Osteocyte (in vitro differentiated cells): ENCODE data around the gene SNX25. TPM values are rescaled to one million over a fixed set of nuclear protein-coding genes. Genes with fewer than 3 reads are reported as not detected.
"Not testable (repeated sequence)": the region's sequence is repeated elsewhere in the genome, so short reads cannot be mapped to it uniquely, and the experiment has no call there.

Source experiments
- DNase-seq: peaks from one replicate; pipeline ENCODE4 v3.0.0; 2021; ENCODE audit warnings: mixed read lengths; ENCODE audit not compliant: unreplicated experiment; ENCODE audit errors: extremely low spot score
- H3K27ac Mint-ChIP-seq: one replicate; pipeline ENCODE4 v1.8.0; 2021; ENCODE audit warnings: mild to moderate bottlenecking, mixed read lengths; ENCODE audit not compliant: unreplicated experiment
- H3K27me3 Mint-ChIP-seq: one replicate; pipeline ENCODE4 v1.8.0; 2021; ENCODE audit warnings: mixed read lengths; ENCODE audit not compliant: unreplicated experiment
- H3K36me3 Mint-ChIP-seq: one replicate; pipeline ENCODE4 v1.8.0; 2021; ENCODE audit warnings: mixed read lengths; ENCODE audit not compliant: unreplicated experiment
- H3K4me1 Mint-ChIP-seq: one replicate; pipeline ENCODE4 v1.8.0; 2021; ENCODE audit warnings: mixed read lengths; ENCODE audit not compliant: unreplicated experiment
- H3K4me3 Mint-ChIP-seq: one replicate; pipeline ENCODE4 v1.8.0; 2021; ENCODE audit warnings: mild to moderate bottlenecking, moderate library complexity, mixed read lengths; ENCODE audit not compliant: unreplicated experiment
- H3K9me3 Mint-ChIP-seq: one replicate; pipeline ENCODE4 v1.8.0; 2021; ENCODE audit warnings: mixed read lengths; ENCODE audit not compliant: unreplicated experiment
- total RNA-seq: library from RNA; stranded (reverse); gene quantifications from 2 replicates; pipeline ENCODE4 v1.2.1, GENCODE V29; 2021
- TF ChIP-seq, protein P1 (sequence below): fragments of 200-600 bp; sonication (generic); IDR thresholded peaks from 2 replicates; pipeline ENCODE4 v1.5.0; 2021; ENCODE audit warnings: antibody characterized with exemption, mild to moderate bottlenecking, moderate library complexity

Gene SNX25
- total RNA-seq, 1 donor from 2014 or later = 44.4 TPM

DNA sequence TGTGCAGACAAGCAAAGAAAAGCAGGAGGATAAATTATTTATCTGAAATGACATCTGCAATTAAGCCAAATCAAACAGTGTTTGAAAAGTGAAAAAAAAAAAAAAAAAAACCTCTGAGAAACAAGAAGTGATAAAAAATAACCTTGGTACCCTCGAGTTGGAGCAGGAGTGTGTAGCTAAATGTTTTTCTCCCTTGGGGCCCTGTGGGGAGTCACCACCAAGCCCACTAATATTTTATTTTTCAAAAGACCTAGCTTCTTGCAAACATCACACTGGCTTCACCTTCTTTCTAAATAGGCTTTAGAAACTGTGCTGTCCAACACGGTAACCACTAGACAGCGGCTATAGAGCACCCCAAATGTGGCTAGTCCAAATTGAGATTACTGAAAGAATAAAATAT, 47.7 kb downstream of the SNX25 start:
- peak overlapping the region; percentile 38 for H3K27ac Mint-ChIP-seq

DNA sequence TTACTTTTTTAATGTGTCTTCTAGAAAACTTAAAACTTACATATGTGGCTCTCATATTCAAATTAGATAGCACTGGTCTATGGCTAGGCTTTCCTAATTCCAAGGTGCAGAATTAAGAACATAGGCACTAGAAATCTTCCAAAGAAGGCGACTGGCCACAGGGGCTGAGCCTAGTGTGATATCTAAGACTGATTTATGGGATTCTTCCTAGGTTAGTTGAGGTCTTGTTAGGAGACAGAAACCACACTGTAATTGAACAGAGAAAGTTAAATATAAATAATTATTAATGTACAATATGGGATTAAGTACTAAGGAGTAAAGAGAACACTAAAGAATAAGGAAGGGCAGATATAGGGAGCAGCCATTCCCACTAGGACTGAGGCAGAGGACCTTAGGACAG, 48.3 kb downstream of the SNX25 start:
- H3K36me3 Mint-ChIP-seq = peaks cover 19% of the 10 kb centered on the region
- TF ChIP-seq, protein P1, sequence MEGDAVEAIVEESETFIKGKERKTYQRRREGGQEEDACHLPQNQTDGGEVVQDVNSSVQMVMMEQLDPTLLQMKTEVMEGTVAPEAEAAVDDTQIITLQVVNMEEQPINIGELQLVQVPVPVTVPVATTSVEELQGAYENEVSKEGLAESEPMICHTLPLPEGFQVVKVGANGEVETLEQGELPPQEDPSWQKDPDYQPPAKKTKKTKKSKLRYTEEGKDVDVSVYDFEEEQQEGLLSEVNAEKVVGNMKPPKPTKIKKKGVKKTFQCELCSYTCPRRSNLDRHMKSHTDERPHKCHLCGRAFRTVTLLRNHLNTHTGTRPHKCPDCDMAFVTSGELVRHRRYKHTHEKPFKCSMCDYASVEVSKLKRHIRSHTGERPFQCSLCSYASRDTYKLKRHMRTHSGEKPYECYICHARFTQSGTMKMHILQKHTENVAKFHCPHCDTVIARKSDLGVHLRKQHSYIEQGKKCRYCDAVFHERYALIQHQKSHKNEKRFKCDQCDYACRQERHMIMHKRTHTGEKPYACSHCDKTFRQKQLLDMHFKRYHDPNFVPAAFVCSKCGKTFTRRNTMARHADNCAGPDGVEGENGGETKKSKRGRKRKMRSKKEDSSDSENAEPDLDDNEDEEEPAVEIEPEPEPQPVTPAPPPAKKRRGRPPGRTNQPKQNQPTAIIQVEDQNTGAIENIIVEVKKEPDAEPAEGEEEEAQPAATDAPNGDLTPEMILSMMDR = no peak
- DNase-seq = no peak
- no peaks in the 10 kb centered on the region for H3K9me3 Mint-ChIP-seq
- peak overlapping the region; percentile 81 for H3K27ac Mint-ChIP-seq
- H3K4me1 Mint-ChIP-seq = peaks cover 46% of the 10 kb centered on the region
- no peaks in the 10 kb centered on the region for H3K27me3 Mint-ChIP-seq
- no peak overlapping the region for H3K4me3 Mint-ChIP-seq

More for the DNA sequence above, 47.7 kb downstream of the SNX25 start:
- Mint-ChIP-seq H3K27me3 (no peaks in the 10 kb centered on the region), H3K9me3 (no peaks in the 10 kb centered on the region), H3K4me1 (peaks cover 47% of the 10 kb centered on the region), H3K4me3 (no peak overlapping the region), H3K36me3 (peaks cover 16% of the 10 kb centered on the region)
- DNase-seq = no peak
- TF ChIP-seq, protein P1 = no peak

DNA sequence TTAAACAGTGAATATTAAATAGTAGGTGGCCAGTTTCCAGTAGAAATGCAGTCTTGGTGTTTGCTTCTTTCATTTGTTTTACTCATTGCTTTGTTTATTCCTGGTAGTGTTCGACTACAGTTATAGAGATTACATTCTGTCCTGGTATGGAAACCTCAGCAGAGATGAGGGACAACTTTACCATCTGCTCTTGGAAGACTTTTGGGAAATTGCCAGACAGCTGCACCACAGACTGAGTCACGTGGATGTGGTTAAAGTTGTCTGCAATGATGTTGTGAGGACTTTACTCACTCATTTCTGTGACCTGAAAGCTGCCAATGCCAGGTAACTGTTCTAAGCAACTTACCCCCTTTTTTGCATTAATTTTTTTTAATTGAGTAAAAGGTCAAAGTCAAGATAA, 49.3 kb downstream of the SNX25 start:
- not testable (repeated sequence) for DNase-seq, H3K27me3 Mint-ChIP-seq, H3K9me3 Mint-ChIP-seq, H3K4me3 Mint-ChIP-seq
- Mint-ChIP-seq H3K4me1 (peaks cover 43% of the 10 kb centered on the region), H3K27ac (peak overlapping the region; percentile 81), H3K36me3 (peaks cover 17% of the 10 kb centered on the region)

DNA sequence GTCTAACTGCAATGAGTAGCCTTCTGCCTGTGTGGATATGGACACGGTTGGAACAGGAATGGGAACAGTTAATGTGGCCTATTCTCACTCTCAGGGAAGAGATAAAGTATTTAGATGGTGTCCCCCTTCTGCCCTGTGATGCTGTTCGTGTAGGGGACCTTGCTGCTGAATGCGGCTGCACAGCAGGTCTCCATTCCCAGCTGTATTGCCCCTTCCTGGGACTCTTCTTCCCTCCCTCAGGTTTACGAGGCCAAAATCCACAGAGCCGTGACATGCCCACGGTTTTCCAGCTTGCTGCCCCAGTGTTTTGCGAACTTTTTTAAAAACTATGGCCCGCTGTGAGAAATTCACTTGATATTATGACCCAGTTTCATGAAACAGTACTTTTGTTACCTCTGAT, 50.3 kb downstream of the SNX25 start:
- TF ChIP-seq, protein P1 = no peak
- Mint-ChIP-seq H3K9me3 (no peaks in the 10 kb centered on the region), H3K4me1 (peaks cover 35% of the 10 kb centered on the region), H3K27me3 (no peaks in the 10 kb centered on the region), H3K27ac (peak overlapping the region; percentile 35), H3K4me3 (no peak overlapping the region), H3K36me3 (peaks cover 15% of the 10 kb centered on the region)
- no peak for DNase-seq

DNA sequence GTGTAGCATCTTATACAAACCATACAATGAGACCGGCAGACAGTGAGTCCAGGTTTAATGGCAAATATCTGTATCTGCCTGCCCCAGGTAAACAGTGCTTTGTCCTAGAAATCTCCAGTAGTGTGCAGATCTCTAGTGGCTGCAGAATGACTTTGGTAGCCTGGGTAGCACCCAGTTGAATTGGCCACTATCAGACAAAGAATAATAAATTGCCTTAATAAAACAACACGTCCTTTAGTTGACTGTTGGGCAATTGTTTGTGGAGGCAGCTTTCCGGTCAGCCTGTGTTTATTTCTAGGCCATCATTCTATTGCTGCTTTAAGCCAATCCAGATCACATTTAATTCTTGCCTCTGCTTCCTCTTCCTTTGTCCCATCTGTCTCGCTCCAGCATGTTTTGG, 52.5 kb downstream of the SNX25 start:
- Mint-ChIP-seq H3K27me3 (no peaks in the 10 kb centered on the region), H3K36me3 (peaks cover 13% of the 10 kb centered on the region), H3K4me1 (peaks cover 37% of the 10 kb centered on the region), H3K4me3 (no peak overlapping the region), H3K27ac (no peak overlapping the region), H3K9me3 (no peaks in the 10 kb centered on the region)
- no peak for DNase-seq
- TF ChIP-seq, protein P1 = no peak

DNA sequence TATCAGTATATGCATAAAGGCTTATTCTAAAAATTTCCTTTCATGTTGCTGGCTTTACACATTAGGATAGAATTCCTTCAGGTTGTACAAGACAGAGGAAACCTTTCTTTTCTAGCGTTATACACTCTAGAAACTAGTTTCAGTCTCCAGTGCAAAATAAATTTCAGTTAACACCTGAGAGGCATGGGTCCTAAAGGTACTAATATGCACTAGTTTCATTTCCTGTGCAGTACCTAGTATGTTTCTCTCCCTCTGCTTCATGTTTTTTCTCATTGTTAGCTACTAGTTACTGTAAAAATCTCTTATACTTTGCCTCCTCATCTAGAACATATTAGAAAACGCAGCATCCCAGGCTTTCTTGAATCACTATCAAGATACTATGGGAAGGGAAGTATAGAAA, 54.0 kb downstream of the SNX25 start:
- Mint-ChIP-seq H3K27ac (no peak overlapping the region), H3K4me3 (no peak overlapping the region), H3K36me3 (peaks cover 19% of the 10 kb centered on the region), H3K27me3 (no peaks in the 10 kb centered on the region), H3K9me3 (no peaks in the 10 kb centered on the region), H3K4me1 (peaks cover 30% of the 10 kb centered on the region)
- TF ChIP-seq, protein P1 = no peak
- no peak for DNase-seq
